ENCODE results near the gene TMCO1.

TMCO1 gene

GRCh38 chr1:165698761-165699052, 70.0 kb downstream of the TMCO1 start:
- TF ChIP-seq CSDC2 (CRISPR knock-in tag; IDR thresholded peaks at IDR 0.05) = no peak
- no peak for ATAC-seq

DNA sequence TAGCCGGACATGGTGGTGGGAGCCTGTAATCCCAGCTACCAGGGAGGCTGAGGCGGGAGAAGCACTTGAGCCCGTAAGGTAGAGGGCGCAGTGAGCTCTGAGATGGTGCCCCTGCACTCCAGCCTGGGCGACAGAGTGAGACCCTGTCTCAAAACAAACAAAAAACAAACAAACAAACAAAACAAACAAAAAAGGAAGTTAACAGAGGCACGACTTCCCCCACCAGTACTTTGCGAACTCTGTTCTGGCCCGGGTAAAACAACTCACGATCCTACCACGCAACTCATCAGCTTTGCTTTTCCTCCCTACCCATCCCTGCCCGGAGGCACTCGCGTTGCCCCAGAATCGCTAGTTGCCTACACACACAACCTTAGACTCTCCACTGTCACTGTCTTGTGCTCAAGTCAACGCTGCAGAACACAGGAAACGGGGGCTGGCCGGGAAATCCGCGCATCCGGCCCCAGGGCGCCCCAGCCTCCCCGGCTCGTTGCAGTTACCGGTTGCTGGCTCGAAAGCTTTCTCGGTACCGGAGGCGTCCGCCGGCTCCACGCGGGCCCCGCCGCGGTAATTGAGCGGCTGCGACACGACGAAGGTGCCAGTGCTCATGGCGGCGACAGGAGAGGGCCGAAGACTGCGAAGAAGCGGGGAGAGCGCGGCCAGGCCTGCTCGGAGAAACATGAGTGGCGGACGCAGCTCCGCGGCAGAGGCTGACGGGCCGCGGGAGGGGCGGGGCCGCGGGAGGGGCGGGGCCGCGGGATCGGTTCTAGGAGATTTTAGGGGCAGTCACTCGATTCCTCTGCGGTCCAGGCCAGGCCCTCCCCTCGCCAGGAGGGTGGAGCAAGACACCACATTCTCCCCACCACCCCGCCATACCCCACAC, 70.5 kb downstream of the TMCO1 start, which contains the start of gene ALDH9A1:
Gene ALDH9A1, minus strand, starts transcription at position 682 of the 880 bp plus-strand sequence. Its CDS starts 4 bp downstream, at position 678.
- no peak for TF ChIP-seq SNAI2 (CRISPR knock-in tag; IDR thresholded peaks at IDR 0.05)
- no peak for TF ChIP-seq GLIS3 (CRISPR knock-in tag; IDR thresholded peaks at IDR 0.05)
- no peak for TF ChIP-seq ESRRG (CRISPR knock-in tag; IDR thresholded peaks at IDR 0.05)
- TF ChIP-seq PPARA (CRISPR knock-in tag; IDR thresholded peaks at IDR 0.05; ENCODE audit: borderline replicate concordance) = no peak
- no peak for TF ChIP-seq TOX (CRISPR knock-in tag; IDR thresholded peaks at IDR 0.05; ENCODE audit: borderline replicate concordance)
- no peak for TF ChIP-seq ZFP3 (CRISPR knock-in tag; IDR thresholded peaks at IDR 0.05)
- no peak for TF ChIP-seq BACH2 (CRISPR knock-in tag; IDR thresholded peaks at IDR 0.05; ENCODE audit: borderline replicate concordance)
- TF ChIP-seq POU6F1 (CRISPR knock-in tag; IDR thresholded peaks at IDR 0.05; ENCODE audit: borderline replicate concordance, low read depth) = 0 out of 2 replicates have a peak, but pooled peaks have one; percentile 5
- TF ChIP-seq, protein P1, sequence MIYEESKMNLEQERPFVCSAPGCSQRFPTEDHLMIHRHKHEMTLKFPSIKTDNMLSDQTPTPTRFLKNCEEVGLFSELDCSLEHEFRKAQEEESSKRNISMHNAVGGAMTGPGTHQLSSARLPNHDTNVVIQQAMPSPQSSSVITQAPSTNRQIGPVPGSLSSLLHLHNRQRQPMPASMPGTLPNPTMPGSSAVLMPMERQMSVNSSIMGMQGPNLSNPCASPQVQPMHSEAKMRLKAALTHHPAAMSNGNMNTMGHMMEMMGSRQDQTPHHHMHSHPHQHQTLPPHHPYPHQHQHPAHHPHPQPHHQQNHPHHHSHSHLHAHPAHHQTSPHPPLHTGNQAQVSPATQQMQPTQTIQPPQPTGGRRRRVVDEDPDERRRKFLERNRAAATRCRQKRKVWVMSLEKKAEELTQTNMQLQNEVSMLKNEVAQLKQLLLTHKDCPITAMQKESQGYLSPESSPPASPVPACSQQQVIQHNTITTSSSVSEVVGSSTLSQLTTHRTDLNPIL (CRISPR knock-in tag; IDR thresholded peaks at IDR 0.05; ENCODE audit: low read depth) = no peak
- no peak for TF ChIP-seq TSHZ2 (CRISPR knock-in tag; IDR thresholded peaks at IDR 0.05)
- 0 out of 2 replicates have a peak, but pooled peaks have one; percentile 32 for TF ChIP-seq RARB (CRISPR knock-in tag; IDR thresholded peaks at IDR 0.05)
- TF ChIP-seq ZFP30 (CRISPR knock-in tag; IDR thresholded peaks at IDR 0.05) = no peak
- TF ChIP-seq ISL1 (CRISPR knock-in tag; IDR thresholded peaks at IDR 0.05) = no peak
- TF ChIP-seq ZC3H10 (CRISPR knock-in tag; IDR thresholded peaks at IDR 0.05) = no peak
- no peak for TF ChIP-seq CSDC2 (CRISPR knock-in tag; IDR thresholded peaks at IDR 0.05)
- TF ChIP-seq, protein P2, sequence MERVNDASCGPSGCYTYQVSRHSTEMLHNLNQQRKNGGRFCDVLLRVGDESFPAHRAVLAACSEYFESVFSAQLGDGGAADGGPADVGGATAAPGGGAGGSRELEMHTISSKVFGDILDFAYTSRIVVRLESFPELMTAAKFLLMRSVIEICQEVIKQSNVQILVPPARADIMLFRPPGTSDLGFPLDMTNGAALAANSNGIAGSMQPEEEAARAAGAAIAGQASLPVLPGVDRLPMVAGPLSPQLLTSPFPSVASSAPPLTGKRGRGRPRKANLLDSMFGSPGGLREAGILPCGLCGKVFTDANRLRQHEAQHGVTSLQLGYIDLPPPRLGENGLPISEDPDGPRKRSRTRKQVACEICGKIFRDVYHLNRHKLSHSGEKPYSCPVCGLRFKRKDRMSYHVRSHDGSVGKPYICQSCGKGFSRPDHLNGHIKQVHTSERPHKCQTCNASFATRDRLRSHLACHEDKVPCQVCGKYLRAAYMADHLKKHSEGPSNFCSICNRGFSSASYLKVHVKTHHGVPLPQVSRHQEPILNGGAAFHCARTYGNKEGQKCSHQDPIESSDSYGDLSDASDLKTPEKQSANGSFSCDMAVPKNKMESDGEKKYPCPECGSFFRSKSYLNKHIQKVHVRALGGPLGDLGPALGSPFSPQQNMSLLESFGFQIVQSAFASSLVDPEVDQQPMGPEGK (CRISPR knock-in tag; IDR thresholded peaks at IDR 0.05; ENCODE audit: borderline replicate concordance) = peak; percentile 59; the same call in 1 of the 2 replicates
- TF ChIP-seq ARNTL (CRISPR knock-in tag; IDR thresholded peaks at IDR 0.05; ENCODE audit: borderline replicate concordance, low read depth) = no peak
- TF ChIP-seq ZNF8 (CRISPR knock-in tag; IDR thresholded peaks at IDR 0.05) = no peak
- no peak for TF ChIP-seq ZNF70 (CRISPR knock-in tag; IDR thresholded peaks at IDR 0.05)
- TF ChIP-seq OSR1 (CRISPR knock-in tag; IDR thresholded peaks at IDR 0.05) = no peak
- no peak for TF ChIP-seq TCF4 (CRISPR knock-in tag; IDR thresholded peaks at IDR 0.05; ENCODE audit: borderline replicate concordance)
- peak; percentile 96 for ATAC-seq

DNA sequence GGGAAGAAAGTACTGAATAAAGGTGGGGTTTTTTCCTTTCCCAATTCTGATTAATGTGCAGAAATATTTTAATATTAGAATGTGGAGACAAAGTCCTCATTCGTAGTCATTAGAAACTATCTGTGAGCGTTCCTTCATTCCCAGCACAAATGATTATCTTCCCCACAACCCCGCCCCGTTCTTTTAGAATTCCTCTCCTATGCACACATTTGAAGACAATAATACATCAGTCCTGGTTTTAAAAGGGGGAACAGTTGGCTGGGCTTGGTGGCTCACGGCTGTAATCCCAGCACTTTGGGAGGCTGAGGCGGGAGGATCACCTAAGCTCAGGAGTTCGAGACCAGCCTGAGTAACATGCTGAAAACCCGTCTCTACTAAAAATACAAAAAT, 71.2 kb downstream of the TMCO1 start:
- peak; percentile 0; the same call in 1 of the 3 replicates for ATAC-seq
- TF ChIP-seq ZNF565 (CRISPR knock-in tag; conservative IDR thresholded peaks at IDR 0.05; ENCODE audit: low read depth) = no peak
- TF ChIP-seq ZNF70 (CRISPR knock-in tag; IDR thresholded peaks at IDR 0.05) = no peak
- no peak for TF ChIP-seq POU6F1 (CRISPR knock-in tag; IDR thresholded peaks at IDR 0.05; ENCODE audit: borderline replicate concordance, low read depth)
- TF ChIP-seq ARNTL (CRISPR knock-in tag; IDR thresholded peaks at IDR 0.05; ENCODE audit: borderline replicate concordance, low read depth) = no peak
- TF ChIP-seq TSHZ2 (CRISPR knock-in tag; IDR thresholded peaks at IDR 0.05) = no peak
- no peak for TF ChIP-seq PPARA (CRISPR knock-in tag; IDR thresholded peaks at IDR 0.05; ENCODE audit: borderline replicate concordance)
- TF ChIP-seq, protein P1 (CRISPR knock-in tag; IDR thresholded peaks at IDR 0.05; ENCODE audit: low read depth) = no peak
- no peak for TF ChIP-seq ZFP30 (CRISPR knock-in tag; IDR thresholded peaks at IDR 0.05)
- no peak for TF ChIP-seq RARB (CRISPR knock-in tag; IDR thresholded peaks at IDR 0.05)
- no peak for TF ChIP-seq ZC3H10 (CRISPR knock-in tag; IDR thresholded peaks at IDR 0.05)
- no peak for TF ChIP-seq GLIS3 (CRISPR knock-in tag; IDR thresholded peaks at IDR 0.05)
